BJ (cell line): ENCODE results near the gene DPP7. TPM values are rescaled to one million over a fixed set of nuclear protein-coding genes. Genes with fewer than 3 reads are reported as not detected.

Experiments
- CTCF ChIA-PET: fragments of 350-600 bp; formaldehyde crosslinking; extraction: SDS; loops from one replicate; lab custom pipeline; 2021; ENCODE audit warnings: antibody characterized with exemption, inconsistent platforms; lab: Yijun Ruan, JAX
- POLR2A ChIA-PET: fragments of 300-600 bp; sonication (Branson Sonifier 250); formaldehyde crosslinking; extraction: SDS; loops from one replicate; lab custom pipeline; 2021; ENCODE audit warnings: antibody characterized with exemption; lab: Charles Lee
- DNase-seq: peaks from one replicate; pipeline ENCODE4 v3.0.0-alpha.2; 2011; ENCODE audit warnings: low read depth
- H3K27me3 ChIP-seq: 2 replicates; pipeline ENCODE4 v1.6.0; 2011; ENCODE audit warnings: low read length; ENCODE audit not compliant: control insufficient read depth, insufficient read depth
- H3K36me3 ChIP-seq: 2 replicates; pipeline ENCODE4 v1.5.1; 2011; ENCODE audit warnings: low read length; ENCODE audit not compliant: control insufficient read depth, insufficient read depth
- H3K4me3 ChIP-seq: 2 replicates; pipeline ENCODE4 v1.5.1; 2011; ENCODE audit warnings: low read depth, mild to moderate bottlenecking, control low read depth, low read length
- polyA plus RNA-seq: library from polyadenylated mRNA; depleted of rRNA; stranded (reverse); fragments of >200 nt; gene quantifications from 2 replicates; pipeline ENCODE4 v1.2.3, GENCODE V29; 2011
- TF ChIP-seq, protein P1 (sequence below): IDR thresholded peaks from 2 replicates; pipeline ENCODE4 v1.5.1; 2011; ENCODE audit warnings: low read depth, mild to moderate bottlenecking, control low read depth, inconsistent platforms, low read length, moderate library complexity; ENCODE audit not compliant: insufficient read depth

The DPP7 gene
- polyA plus RNA-seq, 1 experiment, result 94.4 TPM

DNA sequence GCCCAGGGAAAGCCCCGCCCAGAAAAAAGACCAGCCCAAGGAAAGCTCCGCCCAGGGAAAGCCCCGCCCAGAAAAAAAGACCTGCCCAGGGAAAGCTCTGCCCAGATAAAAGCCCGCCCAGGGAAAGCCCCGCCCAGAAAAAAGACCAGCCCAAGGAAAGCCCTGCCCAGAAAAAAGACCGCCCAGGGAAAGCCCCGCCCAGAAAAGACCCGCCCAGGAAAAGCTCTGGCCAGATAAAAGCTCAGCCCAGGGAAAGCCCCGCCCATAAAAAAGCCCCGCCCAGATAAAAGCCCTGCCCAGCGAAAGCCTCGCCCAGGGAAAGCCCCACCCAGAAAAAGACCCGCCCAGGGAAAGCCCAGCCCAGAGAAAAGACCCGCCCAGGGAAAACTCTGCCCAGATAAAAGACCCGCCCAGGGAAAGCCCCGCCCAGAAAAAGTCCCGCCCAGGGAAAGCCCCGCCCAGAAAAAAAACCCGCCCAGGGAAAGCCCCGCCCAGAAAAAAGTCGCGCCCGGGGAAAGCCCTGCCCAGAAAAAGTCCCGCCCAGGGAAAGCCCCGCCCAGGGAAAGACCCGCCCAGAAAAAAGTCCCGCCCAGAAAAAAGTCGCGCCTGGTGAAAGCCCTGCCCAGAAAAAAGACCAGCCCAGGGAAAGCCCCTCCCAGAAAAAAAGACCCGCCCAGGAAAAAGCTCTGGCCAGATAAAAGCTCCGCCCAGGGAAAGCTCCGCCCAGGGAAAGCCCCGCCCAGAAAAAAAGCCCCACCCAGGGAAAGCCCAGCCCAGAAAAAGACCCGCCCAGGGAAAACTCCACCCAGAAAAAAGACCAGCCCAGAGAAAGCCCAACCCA lies 36.3 kb upstream of the DPP7 start:
- ChIA-PET CTCF (interaction anchor here (0.7 to 1.0 kb wide), 3 partner anchors 11 to 73 kb away, joined by 3 read pairs; no protein-coding TSS in a partner anchor), POLR2A (no interaction called here)
- 0 out of 2 replicates have a peak, but pooled peaks cover 3% of the 10 kb centered on the region for H3K27me3 ChIP-seq
- no peak for DNase-seq
- H3K36me3 ChIP-seq, result no peaks in the 10 kb centered on the region
- TF ChIP-seq, protein P1, sequence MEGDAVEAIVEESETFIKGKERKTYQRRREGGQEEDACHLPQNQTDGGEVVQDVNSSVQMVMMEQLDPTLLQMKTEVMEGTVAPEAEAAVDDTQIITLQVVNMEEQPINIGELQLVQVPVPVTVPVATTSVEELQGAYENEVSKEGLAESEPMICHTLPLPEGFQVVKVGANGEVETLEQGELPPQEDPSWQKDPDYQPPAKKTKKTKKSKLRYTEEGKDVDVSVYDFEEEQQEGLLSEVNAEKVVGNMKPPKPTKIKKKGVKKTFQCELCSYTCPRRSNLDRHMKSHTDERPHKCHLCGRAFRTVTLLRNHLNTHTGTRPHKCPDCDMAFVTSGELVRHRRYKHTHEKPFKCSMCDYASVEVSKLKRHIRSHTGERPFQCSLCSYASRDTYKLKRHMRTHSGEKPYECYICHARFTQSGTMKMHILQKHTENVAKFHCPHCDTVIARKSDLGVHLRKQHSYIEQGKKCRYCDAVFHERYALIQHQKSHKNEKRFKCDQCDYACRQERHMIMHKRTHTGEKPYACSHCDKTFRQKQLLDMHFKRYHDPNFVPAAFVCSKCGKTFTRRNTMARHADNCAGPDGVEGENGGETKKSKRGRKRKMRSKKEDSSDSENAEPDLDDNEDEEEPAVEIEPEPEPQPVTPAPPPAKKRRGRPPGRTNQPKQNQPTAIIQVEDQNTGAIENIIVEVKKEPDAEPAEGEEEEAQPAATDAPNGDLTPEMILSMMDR, result no peak
- H3K4me3 ChIP-seq, result no peak overlapping the region

DNA sequence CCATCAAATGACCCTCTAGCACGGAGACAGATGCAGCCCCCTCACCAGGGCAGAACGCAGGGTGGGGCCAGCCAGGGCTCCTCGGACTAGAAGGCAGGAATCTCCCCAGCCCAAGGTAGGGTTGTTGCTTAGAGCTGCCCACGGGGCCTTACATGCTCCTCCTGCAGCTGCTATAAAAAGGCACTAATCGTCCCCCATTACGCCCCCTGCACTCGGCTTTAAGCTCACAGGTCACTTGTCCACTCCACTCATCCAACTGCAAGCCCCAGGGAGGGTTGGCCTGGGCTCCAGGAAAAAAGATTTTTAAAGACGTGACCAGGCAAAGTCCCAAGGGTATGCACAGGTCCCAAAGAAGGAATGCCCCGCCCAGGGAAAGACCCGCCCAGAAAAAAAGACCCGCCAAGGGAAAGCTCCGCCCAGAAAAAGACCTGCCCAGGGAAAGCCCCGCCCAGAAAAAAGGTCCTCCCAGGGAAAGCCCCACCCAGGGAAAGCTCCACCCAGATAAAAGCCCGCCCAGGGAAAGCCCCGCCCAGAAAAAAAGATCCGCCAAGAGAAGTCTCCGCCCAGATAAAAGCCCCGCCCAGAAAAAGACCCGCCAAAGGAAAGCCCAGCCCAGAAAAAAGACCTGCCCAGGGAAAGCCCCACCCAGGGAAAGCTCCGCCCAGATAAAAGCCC lies 35.5 kb upstream of the DPP7 start:
- TF ChIP-seq, protein P1, result no peak
- POLR2A ChIA-PET, result no interaction called here
- no peak for DNase-seq
- Histone ChIP-seq H3K4me3 (no peak overlapping the region), H3K27me3 (0 out of 2 replicates have a peak, but pooled peaks cover 3% of the 10 kb centered on the region), H3K36me3 (no peaks in the 10 kb centered on the region)
- CTCF ChIA-PET, result interaction anchor here (0.7 kb wide), 2 partner anchors 25 to 73 kb away, joined by 3 read pairs; no protein-coding TSS in a partner anchor

DNA sequence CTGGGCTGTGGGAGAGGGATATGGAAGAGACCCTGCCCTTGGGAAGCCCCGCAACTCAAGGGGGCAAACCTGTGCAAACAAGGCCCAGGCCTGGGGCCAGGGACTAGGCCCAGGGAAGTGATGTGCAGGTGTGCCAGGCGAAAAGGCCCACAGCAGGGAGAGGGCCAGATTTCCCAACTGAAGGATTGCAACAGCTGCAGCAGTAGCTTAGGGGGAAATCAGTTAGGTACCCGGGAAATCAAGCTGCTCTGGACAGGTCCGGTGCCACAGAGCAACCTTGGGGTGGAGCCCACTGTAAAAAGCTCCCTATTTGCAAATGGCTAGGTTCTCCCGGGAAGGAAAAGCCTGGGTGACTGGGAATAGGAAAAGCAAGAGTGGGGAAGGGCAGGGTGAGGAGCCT lies 34.8 kb upstream of the DPP7 start:
- Histone ChIP-seq H3K27me3 (0 out of 2 replicates have a peak, but pooled peaks cover 3% of the 10 kb centered on the region), H3K4me3 (no peak overlapping the region), H3K36me3 (no peaks in the 10 kb centered on the region)
- TF ChIP-seq, protein P1, result no peak
- ChIA-PET CTCF (no interaction called here), POLR2A (no interaction called here)
- DNase-seq, result no peak

DNA sequence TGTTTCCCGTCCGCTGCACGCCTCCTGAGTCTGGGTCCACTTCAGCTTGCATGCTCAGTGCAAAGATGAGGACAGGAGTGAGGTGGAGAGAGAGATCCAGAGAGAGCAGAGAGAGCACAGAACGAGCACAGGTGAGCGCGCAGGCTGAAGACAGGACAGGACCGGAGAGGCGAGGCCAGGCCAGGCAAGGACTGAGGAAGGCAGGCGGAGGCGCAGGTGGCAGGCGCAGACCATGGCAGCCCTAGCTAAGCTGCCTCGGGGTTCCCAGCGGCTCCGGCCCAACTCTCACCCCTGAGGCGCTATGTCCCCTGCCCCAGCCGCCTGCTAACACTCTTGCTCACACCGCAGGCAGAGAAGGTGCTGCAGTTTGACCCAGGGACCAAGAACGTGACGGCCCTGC lies 34.1 kb upstream of the DPP7 start:
- Histone ChIP-seq H3K4me3 (no peak overlapping the region), H3K27me3 (0 out of 2 replicates have a peak, but pooled peaks cover 3% of the 10 kb centered on the region), H3K36me3 (no peaks in the 10 kb centered on the region)
- CTCF ChIA-PET, result no interaction called here
- POLR2A ChIA-PET, result no interaction called here
- DNase-seq, result no peak
- TF ChIP-seq, protein P1, result no peak

DNA sequence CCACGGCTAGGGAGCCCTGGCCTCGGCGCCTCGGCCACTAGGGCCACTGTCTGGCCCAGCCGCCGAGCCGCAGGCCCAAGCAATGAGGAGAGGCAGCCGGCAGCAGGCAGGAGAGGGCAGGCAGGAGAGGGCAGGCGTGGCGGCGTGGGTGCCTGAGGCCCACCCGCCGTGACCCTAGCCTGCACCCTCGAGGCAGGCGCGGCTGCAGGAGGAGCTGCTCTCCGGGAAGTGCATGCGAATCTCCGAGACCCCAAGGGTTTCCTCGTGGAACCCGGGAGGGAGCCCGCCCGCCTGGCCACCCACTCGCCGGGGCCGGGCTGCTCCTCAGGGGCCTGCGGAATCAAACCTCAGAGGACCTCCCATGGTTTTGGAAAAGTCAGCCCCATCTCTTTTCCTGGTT lies 33.7 kb upstream of the DPP7 start:
- POLR2A ChIA-PET, result no interaction called here
- no peak for DNase-seq
- Histone ChIP-seq H3K36me3 (no peaks in the 10 kb centered on the region), H3K4me3 (no peak overlapping the region), H3K27me3 (0 out of 2 replicates have a peak, but pooled peaks cover 3% of the 10 kb centered on the region)
- TF ChIP-seq, protein P1, result no peak
- CTCF ChIA-PET, result no interaction called here
